ENCODE measurements around the gene CHD1. TPM values are rescaled to one million over a fixed set of nuclear protein-coding genes. Genes with fewer than 3 reads are reported as not detected.

CHD1 gene
- total and polyA plus RNA-seq, 2 of the 13 experiments (the other 11 are each of a cell fraction or from before 2014, with no cell fraction given), result 22.8 to 55.9 TPM

DNA sequence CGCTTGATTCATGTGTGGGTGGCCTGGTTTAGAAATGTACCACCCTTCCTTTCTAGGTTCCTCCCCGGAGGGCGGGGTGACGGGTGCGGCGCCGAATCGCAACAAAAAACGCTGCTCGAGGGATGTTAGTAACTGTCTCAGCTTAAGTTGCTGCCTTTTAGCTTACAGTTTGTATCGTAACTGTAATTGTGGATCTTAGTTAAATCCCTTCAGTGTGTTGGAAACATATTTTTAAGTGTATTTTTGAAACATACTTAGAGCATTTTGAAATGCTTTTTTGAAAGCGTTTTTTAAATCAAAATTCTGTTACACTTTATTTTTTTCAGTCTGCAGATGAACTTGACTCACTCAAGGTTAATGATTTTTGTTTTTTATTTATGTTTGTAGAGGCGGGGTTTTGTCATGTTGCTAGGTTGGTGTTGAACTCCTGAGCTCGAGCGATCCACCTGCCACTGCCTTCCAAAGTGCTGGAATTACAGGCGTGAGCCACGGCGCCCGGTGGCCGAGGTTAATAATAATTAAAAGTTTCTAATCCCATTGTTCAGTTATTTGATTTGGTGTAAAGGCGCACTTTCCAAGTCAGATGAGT is 997 bp upstream of the CHD1 start (continued):
- TF ChIP-seq, protein P1, sequence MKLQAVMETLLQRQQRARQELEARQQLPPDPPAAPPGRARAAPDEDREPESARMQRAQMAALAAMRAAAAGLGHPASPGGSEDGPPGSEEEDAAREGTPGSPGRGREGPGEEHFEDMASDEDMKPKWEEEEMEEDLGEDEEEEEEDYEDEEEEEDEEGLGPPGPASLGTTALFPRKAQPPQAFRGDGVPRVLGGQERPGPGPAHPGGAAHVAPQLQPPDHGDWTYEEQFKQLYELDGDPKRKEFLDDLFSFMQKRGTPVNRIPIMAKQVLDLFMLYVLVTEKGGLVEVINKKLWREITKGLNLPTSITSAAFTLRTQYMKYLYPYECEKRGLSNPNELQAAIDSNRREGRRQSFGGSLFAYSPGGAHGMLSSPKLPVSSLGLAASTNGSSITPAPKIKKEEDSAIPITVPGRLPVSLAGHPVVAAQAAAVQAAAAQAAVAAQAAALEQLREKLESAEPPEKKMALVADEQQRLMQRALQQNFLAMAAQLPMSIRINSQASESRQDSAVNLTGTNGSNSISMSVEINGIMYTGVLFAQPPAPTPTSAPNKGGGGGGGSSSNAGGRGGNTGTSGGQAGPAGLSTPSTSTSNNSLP (IDR thresholded peaks at IDR 0.05; ENCODE audit: low read depth, low read length), result 0 out of 2 replicates have a peak, but pooled peaks have one; percentile 28
- 0 out of 2 replicates have a peak, but pooled peaks have one; percentile 11 for TF ChIP-seq ZNF747 (CRISPR knock-in tag; IDR thresholded peaks at IDR 0.05; ENCODE audit: borderline replicate concordance)
- TF ChIP-seq, protein P2, sequence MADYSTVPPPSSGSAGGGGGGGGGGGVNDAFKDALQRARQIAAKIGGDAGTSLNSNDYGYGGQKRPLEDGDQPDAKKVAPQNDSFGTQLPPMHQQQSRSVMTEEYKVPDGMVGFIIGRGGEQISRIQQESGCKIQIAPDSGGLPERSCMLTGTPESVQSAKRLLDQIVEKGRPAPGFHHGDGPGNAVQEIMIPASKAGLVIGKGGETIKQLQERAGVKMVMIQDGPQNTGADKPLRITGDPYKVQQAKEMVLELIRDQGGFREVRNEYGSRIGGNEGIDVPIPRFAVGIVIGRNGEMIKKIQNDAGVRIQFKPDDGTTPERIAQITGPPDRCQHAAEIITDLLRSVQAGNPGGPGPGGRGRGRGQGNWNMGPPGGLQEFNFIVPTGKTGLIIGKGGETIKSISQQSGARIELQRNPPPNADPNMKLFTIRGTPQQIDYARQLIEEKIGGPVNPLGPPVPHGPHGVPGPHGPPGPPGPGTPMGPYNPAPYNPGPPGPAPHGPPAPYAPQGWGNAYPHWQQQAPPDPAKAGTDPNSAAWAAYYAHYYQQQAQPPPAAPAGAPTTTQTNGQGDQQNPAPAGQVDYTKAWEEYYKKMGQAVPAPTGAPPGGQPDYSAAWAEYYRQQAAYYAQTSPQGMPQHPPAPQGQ (CRISPR knock-in tag; IDR thresholded peaks at IDR 0.05; ENCODE audit: borderline replicate concordance), result 0 out of 2 replicates have a peak, but pooled peaks have one; percentile 3
- peak; percentile 5 for TF ChIP-seq RBM22 (optimal IDR thresholded peaks at IDR 0.05; ENCODE audit: low read length)
- TF ChIP-seq ZKSCAN1 (IDR thresholded peaks at IDR 0.05; ENCODE audit: low read length), result no peak
- no peak for TF ChIP-seq U2AF2 (IDR thresholded peaks at IDR 0.05; ENCODE audit: low read depth, low read length)
- peak; percentile 80 for TF ChIP-seq ASH2L (IDR thresholded peaks at IDR 0.05; ENCODE audit: insufficient read length, low read depth, low read length)
- TF ChIP-seq, protein P3, sequence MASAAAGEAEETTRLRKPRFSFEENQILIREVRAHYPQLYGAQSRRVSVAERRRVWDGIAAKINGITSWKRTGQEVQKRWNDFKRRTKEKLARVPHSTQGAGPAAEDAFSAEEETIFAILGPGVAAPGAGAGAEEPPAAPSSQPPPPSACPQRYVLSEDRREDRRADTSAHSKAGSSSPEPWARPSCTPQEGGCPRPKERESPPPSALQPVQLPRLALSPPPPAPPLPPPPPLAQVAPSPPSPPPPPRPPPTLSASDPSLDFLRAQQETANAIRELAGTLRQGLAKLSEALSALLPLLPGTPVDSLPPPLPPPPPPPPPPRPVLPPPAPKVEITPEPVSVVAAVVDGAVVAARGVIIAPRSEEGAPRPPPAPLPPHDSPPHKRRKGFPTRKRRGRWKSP (CRISPR knock-in tag; IDR thresholded peaks at IDR 0.05), result peak; percentile 9; the same call in 1 of the 2 replicates
- TF ChIP-seq HOXA7 (CRISPR knock-in tag; IDR thresholded peaks at IDR 0.05), result no peak
- no peak for TF ChIP-seq ZNF17 (CRISPR knock-in tag; IDR thresholded peaks at IDR 0.05)
- no peak for TF ChIP-seq SPEN (CRISPR knock-in tag; IDR thresholded peaks at IDR 0.05; ENCODE audit: low read depth)
- 0 out of 2 replicates have a peak, but pooled peaks have one; percentile 40 for TF ChIP-seq ZNF850 (CRISPR knock-in tag; conservative IDR thresholded peaks at IDR 0.05)

Measured in HepG2 (cell line).